Measurements from ENCODE around the gene PEX19.

Gene PEX19

GRCh38 chr1:160261893-160262794 is 22.8 kb downstream of the PEX19 start, which contains the start of gene DCAF8 (continued):
- peak; percentile 90 for TF ChIP-seq ZSCAN5A (tag by site-specific recombination; IDR thresholded peaks at IDR 0.05)
- TF ChIP-seq ZSCAN16 (tag by site-specific recombination; IDR thresholded peaks at IDR 0.05): no peak
- TF ChIP-seq SETDB1 (IDR thresholded peaks at IDR 0.05; ENCODE audit: insufficient read length, low read length): no peak
- no peak for TF ChIP-seq ZNF354C (tag by site-specific recombination; IDR thresholded peaks at IDR 0.05; ENCODE audit: borderline replicate concordance, low read depth)
- peak; percentile 75 for TF ChIP-seq ZNF692 (tag by site-specific recombination; IDR thresholded peaks at IDR 0.05)
- no peak for TF ChIP-seq ZNF596 (tag by site-specific recombination; IDR thresholded peaks at IDR 0.05)
- TF ChIP-seq ZSCAN23 (tag by site-specific recombination; IDR thresholded peaks at IDR 0.05): peak; percentile 48; the same call in 1 of the 2 replicates
- no peak for TF ChIP-seq RBAK (tag by site-specific recombination; IDR thresholded peaks at IDR 0.05)
- TF ChIP-seq KLF7 (tag by site-specific recombination; IDR thresholded peaks at IDR 0.05; ENCODE audit: borderline replicate concordance): no peak
- TF ChIP-seq ZNF621 (tag by site-specific recombination; IDR thresholded peaks at IDR 0.05): no peak
- TF ChIP-seq ZNF16 (tag by site-specific recombination; IDR thresholded peaks at IDR 0.05; ENCODE audit: low read depth): no peak
- no peak for TF ChIP-seq ZNF488 (tag by site-specific recombination; IDR thresholded peaks at IDR 0.05)
- no peak for TF ChIP-seq ZNF48 (tag by site-specific recombination; IDR thresholded peaks at IDR 0.05)
- TF ChIP-seq SCRT1 (tag by site-specific recombination; IDR thresholded peaks at IDR 0.05; ENCODE audit: borderline replicate concordance): no peak
- no peak for TF ChIP-seq ZNF155 (tag by site-specific recombination; IDR thresholded peaks at IDR 0.05)
- TF ChIP-seq ZBTB49 (tag by site-specific recombination; IDR thresholded peaks at IDR 0.05; ENCODE audit: low read depth): no peak
- TF ChIP-seq ZNF513 (tag by site-specific recombination; IDR thresholded peaks at IDR 0.05): 0 out of 2 replicates have a peak, but pooled peaks have one; percentile 8
- peak; percentile 93 for TF ChIP-seq ZBTB17 (tag by site-specific recombination; IDR thresholded peaks at IDR 0.05)
- TF ChIP-seq SP7 (tag by site-specific recombination; IDR thresholded peaks at IDR 0.05): peak; percentile 90
- TF ChIP-seq ZNF366 (tag by site-specific recombination; conservative IDR thresholded peaks at IDR 0.05): peak; percentile 79
- TF ChIP-seq MYNN (tag by site-specific recombination; IDR thresholded peaks at IDR 0.05; ENCODE audit: borderline replicate concordance): no peak; the same call in 1 of the 2 replicates
- TF ChIP-seq ZBTB7A (tag by site-specific recombination; IDR thresholded peaks at IDR 0.05; ENCODE audit: low read depth): peak; percentile 88
- TF ChIP-seq BCL11B (tag by site-specific recombination; IDR thresholded peaks at IDR 0.05; ENCODE audit: low read depth): peak; percentile 74; the same call in 1 of the 2 replicates
- TF ChIP-seq ZNF530 (tag by site-specific recombination; IDR thresholded peaks at IDR 0.05; ENCODE audit: low read depth): no peak
- no peak for TF ChIP-seq PRDM2 (tag by site-specific recombination; IDR thresholded peaks at IDR 0.05; ENCODE audit: borderline replicate concordance)
